ENCODE measurements around the gene OR51B2. TPM values are rescaled to one million over a fixed set of nuclear protein-coding genes. Genes with fewer than 3 reads are reported as not detected.

The OR51B2 gene
- total RNA-seq, 1 experiment from 2014 or later: not detected

GRCh38 chr11:5348551-5349194 lies 24.6 kb upstream of the OR51B2 start:
- Mint-ChIP-seq H3K27me3 (ENCODE audit: insufficient read depth, unreplicated experiment) (peaks cover 41% of the 10 kb centered on the region), H3K36me3 (ENCODE audit: insufficient read depth, unreplicated experiment) (no peaks in the 10 kb centered on the region), H3K9me3 (ENCODE audit: unreplicated experiment) (no peaks in the 10 kb centered on the region), H3K4me1 (ENCODE audit: insufficient read depth, unreplicated experiment) (no peaks in the 10 kb centered on the region), H3K27ac (ENCODE audit: low read depth, unreplicated experiment) (no peak overlapping the region), H3K4me3 (ENCODE audit: unreplicated experiment) (no peak overlapping the region)
- ChIA-PET POLR2A (no interaction called here), CTCF (no interaction called here)
- no peak for TF ChIP-seq CTCF (IDR thresholded peaks at IDR 0.05; ENCODE audit: unreplicated experiment)
- intact Hi-C loops (cut with micrococcal nuclease): no loop called here
- no TSS peak for BruUV-seq (replicated peaks)
- DNase-seq (ENCODE audit: unreplicated experiment): no peak

DNA sequence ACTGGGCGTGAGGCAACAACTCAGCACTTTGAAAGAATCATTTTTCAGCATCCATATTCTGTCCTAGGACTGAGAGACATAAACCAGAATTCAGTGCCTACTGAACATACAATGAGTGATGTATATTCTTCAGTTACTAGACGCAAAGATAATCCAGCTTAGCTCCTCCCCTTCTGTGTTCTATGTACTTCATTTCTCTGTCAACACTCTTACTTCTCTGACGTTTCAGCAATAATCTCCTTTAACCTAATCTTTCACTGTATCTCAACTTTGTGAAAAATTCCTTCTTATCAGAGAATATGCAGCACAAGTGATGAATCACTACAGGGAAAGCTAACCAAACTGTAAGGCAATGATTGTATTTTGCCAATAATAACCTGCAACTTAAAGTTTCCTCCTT lies 21.7 kb upstream of the OR51B2 start:
- Mint-ChIP-seq H3K4me3 (ENCODE audit: unreplicated experiment) (no peak overlapping the region), H3K4me1 (ENCODE audit: insufficient read depth, unreplicated experiment) (no peaks in the 10 kb centered on the region), H3K27ac (ENCODE audit: low read depth, unreplicated experiment) (no peak overlapping the region), H3K27me3 (ENCODE audit: insufficient read depth, unreplicated experiment) (peaks cover 41% of the 10 kb centered on the region), H3K36me3 (ENCODE audit: insufficient read depth, unreplicated experiment) (no peaks in the 10 kb centered on the region), H3K9me3 (ENCODE audit: unreplicated experiment) (no peaks in the 10 kb centered on the region)
- ChIA-PET CTCF (interaction anchor here (1.1 kb wide), 1 partner anchor 16 kb away, joined by 3 read pairs; no protein-coding TSS in a partner anchor), POLR2A (no interaction called here)
- no TSS peak for BruUV-seq (replicated peaks)
- TF ChIP-seq CTCF (IDR thresholded peaks at IDR 0.05; ENCODE audit: unreplicated experiment): no peak
- DNase-seq (ENCODE audit: unreplicated experiment): no peak
- intact Hi-C loops (cut with micrococcal nuclease): no loop called here

DNA sequence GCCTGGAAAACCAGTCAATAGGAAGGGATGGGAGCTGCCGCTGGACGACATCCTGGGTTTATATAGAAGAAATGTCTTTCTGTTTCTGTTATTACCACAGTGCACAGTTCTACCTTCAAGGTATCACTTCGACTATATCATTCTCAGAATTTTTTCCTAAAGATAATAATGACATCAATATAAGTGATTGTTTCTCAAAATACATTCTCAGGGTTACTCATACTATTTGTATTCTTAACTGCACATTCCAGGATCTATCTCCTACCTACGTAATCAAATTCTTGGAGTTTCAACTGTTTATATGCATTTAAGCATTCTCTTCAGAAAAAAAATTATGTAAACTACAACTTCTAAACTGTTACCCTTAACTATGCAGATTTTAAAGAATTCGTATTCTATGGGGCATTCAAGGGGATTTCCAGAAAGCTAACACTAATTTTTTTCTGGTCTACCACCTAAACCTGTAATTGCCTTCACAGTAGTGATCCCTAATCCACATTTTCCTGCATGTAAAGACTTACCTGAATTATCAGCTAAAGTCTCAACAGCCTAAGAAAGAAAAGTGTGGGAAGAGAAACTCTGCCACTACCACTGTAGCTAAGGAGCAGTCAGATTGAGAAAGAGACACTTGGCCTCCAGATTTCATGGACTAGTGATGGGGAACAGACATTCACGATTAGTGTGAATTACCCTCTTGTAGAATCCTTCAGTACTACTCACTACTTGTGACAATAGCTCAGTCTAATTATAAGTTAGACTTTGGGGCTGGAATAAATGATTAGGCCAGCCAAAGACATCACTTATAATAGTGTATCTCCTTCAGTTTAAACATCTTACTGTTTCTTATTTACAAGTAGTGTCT lies 19.6 kb upstream of the OR51B2 start, which contains the start of gene OR51B5:
OR51B5 (minus strand) TSS at position 51 of the 862 bp plus-strand sequence; CDS start at position 51, 0 bp downstream.
- POLR2A ChIA-PET: no interaction called here
- no TSS peak for BruUV-seq (replicated peaks)

More for the DNA sequence above, 19.6 kb upstream of the OR51B2 start, which contains the start of gene OR51B5:
- no peak for DNase-seq (ENCODE audit: unreplicated experiment)
- intact Hi-C loops (cut with micrococcal nuclease): no loop called here
- peaks cover 49% of the 10 kb centered on the region for H3K27me3 Mint-ChIP-seq (ENCODE audit: insufficient read depth, unreplicated experiment)
- no peaks in the 10 kb centered on the region for H3K36me3 Mint-ChIP-seq (ENCODE audit: insufficient read depth, unreplicated experiment)
- CTCF ChIA-PET: interaction anchor here (0.5 to 0.7 kb wide), 4 partner anchors 12 to 1157 kb away, joined by 3 read pairs; no protein-coding TSS in a partner anchor
- H3K4me3 Mint-ChIP-seq (ENCODE audit: unreplicated experiment): no peak within 1 kb of the TSS
- no peak within 1 kb of the TSS for H3K27ac Mint-ChIP-seq (ENCODE audit: low read depth, unreplicated experiment)
- TF ChIP-seq CTCF (IDR thresholded peaks at IDR 0.05; ENCODE audit: unreplicated experiment): no peak
- H3K4me1 Mint-ChIP-seq (ENCODE audit: insufficient read depth, unreplicated experiment): no peaks in the 10 kb centered on the region
- H3K9me3 Mint-ChIP-seq (ENCODE audit: unreplicated experiment): no peaks in the 10 kb centered on the region
